ENCODE measurements around the gene PCSK2. TPM values are rescaled to one million over a fixed set of nuclear protein-coding genes. Genes with fewer than 3 reads are reported as not detected.

The PCSK2 gene
- total RNA-seq, 3 donors from 2014 or later (not counting 1 experiment from before 2014, with no cell fraction given): not detected

DNA sequence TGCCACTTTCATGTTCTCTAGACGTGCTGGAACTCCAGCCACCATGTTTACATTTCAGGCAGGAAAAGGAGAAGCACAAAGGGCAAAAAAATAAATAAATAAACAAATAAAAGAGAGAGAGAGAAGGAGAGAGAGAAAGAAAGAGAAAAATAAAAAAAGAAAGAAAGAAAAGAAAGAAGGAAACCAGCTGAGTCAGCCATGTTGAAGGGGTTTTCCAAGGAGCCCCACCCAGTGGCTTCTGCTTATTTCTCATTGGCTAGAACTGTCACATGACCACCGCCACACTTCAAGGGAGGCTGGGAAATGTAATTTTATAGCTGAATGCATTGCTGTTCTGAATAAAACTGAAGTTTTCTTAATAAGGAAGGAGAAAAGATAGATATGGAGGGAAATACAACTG, 233.3 kb downstream of the PCSK2 start:
- Histone ChIP-seq H3K4me1 (ENCODE audit: control insufficient read depth, insufficient read depth, low read length) (no peaks in the 10 kb centered on the region), H3K27ac (ENCODE audit: low read length) (no peak overlapping the region), H3K27me3 (ENCODE audit: control insufficient read depth, insufficient read depth, low read length) (no peaks in the 10 kb centered on the region), H3K36me3 (ENCODE audit: control insufficient read depth, insufficient read depth, low read length) (no peaks in the 10 kb centered on the region), H3K9me3 (ENCODE audit: control insufficient read depth, insufficient read depth, low read length) (no peaks in the 10 kb centered on the region), H3K4me3 (ENCODE audit: low read length) (no peak overlapping the region)
- TF ChIP-seq, protein P1, sequence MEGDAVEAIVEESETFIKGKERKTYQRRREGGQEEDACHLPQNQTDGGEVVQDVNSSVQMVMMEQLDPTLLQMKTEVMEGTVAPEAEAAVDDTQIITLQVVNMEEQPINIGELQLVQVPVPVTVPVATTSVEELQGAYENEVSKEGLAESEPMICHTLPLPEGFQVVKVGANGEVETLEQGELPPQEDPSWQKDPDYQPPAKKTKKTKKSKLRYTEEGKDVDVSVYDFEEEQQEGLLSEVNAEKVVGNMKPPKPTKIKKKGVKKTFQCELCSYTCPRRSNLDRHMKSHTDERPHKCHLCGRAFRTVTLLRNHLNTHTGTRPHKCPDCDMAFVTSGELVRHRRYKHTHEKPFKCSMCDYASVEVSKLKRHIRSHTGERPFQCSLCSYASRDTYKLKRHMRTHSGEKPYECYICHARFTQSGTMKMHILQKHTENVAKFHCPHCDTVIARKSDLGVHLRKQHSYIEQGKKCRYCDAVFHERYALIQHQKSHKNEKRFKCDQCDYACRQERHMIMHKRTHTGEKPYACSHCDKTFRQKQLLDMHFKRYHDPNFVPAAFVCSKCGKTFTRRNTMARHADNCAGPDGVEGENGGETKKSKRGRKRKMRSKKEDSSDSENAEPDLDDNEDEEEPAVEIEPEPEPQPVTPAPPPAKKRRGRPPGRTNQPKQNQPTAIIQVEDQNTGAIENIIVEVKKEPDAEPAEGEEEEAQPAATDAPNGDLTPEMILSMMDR (IDR thresholded peaks at IDR 0.05): no peak
- Mint-ChIP-seq H3K4me1 (no peaks in the 10 kb centered on the region), H3K9me3 (peaks cover 0 to 3% of the 10 kb centered on the region in 2 donors), H3K36me3 (no peaks in the 10 kb centered on the region), H3K4me3 (no peak overlapping the region), H3K27ac (no peak overlapping the region), H3K27me3 (ENCODE audit: low read depth in 2 of 2) (peaks cover 17 to 22% of the 10 kb centered on the region in 2 donors)
- intact Hi-C loops (cut with micrococcal nuclease): no loop called here
- DNase-seq (peak in 1 of 2 donors; percentile 11), ATAC-seq (no peak)
- WGBS (ENCODE audit: insufficient coverage): 92% methylated on average over 2 of the region's 2 CpGs

DNA sequence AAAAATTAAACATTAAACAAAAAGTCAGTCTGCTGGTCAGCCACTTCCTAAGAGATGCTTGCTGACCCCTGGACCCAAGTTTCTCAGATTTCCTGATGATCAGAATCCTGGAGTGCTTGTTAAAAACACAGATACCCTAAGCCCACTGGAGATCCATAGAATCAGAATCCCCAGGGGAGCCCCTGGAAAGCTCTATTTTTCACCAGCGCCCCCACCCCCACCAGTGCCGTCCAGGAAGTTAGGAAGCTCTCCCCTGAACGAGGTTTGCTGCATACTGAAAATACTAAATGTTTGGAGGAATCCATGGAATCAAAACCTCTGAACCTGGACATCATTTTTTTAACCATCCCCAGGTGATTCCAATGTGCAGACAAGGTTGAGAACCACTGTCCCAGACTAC, 235.1 kb downstream of the PCSK2 start:
- no peaks in the 10 kb centered on the region for H3K27me3 ChIP-seq (ENCODE audit: control insufficient read depth, insufficient read depth, low read length)
- no peak overlapping the region for H3K27ac ChIP-seq (ENCODE audit: low read length)
- intact Hi-C loops (cut with micrococcal nuclease): no loop called here
- no peaks in the 10 kb centered on the region for H3K9me3 ChIP-seq (ENCODE audit: control insufficient read depth, insufficient read depth, low read length)
- no peaks in the 10 kb centered on the region for H3K4me1 Mint-ChIP-seq
- no peaks in the 10 kb centered on the region for H3K36me3 Mint-ChIP-seq
- ATAC-seq (no peak), DNase-seq (no peak)
- H3K27me3 Mint-ChIP-seq (ENCODE audit: low read depth in 2 of 2): peaks cover 7 to 13% of the 10 kb centered on the region in 2 donors
- 75% methylated on average over 3 of the region's 3 CpGs for WGBS (ENCODE audit: insufficient coverage)
- H3K36me3 ChIP-seq (ENCODE audit: control insufficient read depth, insufficient read depth, low read length): no peaks in the 10 kb centered on the region
- no peak overlapping the region for H3K4me3 Mint-ChIP-seq
- H3K27ac Mint-ChIP-seq: no peak overlapping the region
- H3K9me3 Mint-ChIP-seq: peaks cover 0 to 3% of the 10 kb centered on the region in 2 donors
- TF ChIP-seq, protein P1 (IDR thresholded peaks at IDR 0.05): no peak
- no peaks in the 10 kb centered on the region for H3K4me1 ChIP-seq (ENCODE audit: control insufficient read depth, insufficient read depth, low read length)
- H3K4me3 ChIP-seq (ENCODE audit: low read length): no peak overlapping the region

DNA sequence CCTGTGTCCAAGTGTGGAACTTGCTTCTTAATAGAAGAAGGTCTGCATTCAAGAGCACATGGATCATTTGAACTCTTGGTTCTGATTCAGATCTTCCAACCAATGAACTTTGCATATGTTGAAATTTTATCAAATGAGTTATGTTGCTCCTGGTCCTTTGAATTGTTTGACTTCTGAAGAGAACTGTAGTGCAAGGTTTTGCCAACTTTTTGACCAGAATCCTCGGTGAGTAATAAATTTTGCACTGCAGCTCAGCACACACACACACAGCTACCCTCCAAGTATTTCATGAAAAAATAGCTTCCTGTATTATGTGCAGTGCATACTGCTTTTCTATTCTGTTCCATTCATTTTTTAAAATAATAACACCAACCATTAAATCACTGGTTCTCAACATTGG, 236.9 kb downstream of the PCSK2 start:
- WGBS (ENCODE audit: insufficient coverage): 59% methylated on average over 1 of the region's 1 CpG

DNA sequence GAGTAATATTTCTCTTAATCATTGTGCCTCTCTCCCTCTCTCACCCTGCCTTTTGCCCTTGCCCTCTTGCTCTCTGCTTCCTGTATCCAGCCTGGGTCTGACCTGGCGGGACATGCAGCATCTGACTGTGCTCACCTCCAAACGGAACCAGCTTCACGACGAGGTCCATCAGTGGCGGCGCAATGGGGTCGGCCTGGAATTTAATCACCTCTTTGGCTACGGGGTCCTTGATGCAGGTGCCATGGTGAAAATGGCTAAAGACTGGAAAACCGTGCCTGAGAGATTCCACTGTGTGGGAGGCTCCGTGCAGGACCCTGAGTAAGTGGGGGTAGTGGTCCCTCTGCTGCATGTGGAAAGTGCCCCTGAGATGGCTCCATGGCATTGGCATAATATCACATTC, 238.4 kb downstream of the PCSK2 start:
- 93% methylated on average over 10 of the region's 10 CpGs for WGBS (ENCODE audit: insufficient coverage)

More for the DNA sequence above, 236.9 kb downstream of the PCSK2 start:
- Mint-ChIP-seq H3K9me3 (peaks cover 0 to 3% of the 10 kb centered on the region in 2 donors), H3K4me3 (no peak overlapping the region), H3K27me3 (ENCODE audit: low read depth in 2 of 2) (peaks cover 7 to 10% of the 10 kb centered on the region in 2 donors), H3K4me1 (no peaks in the 10 kb centered on the region), H3K36me3 (no peaks in the 10 kb centered on the region), H3K27ac (no peak overlapping the region)
- H3K4me3 ChIP-seq (ENCODE audit: low read length): no peak overlapping the region
- no peaks in the 10 kb centered on the region for H3K27me3 ChIP-seq (ENCODE audit: control insufficient read depth, insufficient read depth, low read length)
- no peak for DNase-seq
- no peaks in the 10 kb centered on the region for H3K36me3 ChIP-seq (ENCODE audit: control insufficient read depth, insufficient read depth, low read length)
- TF ChIP-seq, protein P1 (IDR thresholded peaks at IDR 0.05): no peak
- H3K27ac ChIP-seq (ENCODE audit: low read length): no peak overlapping the region
- no peaks in the 10 kb centered on the region for H3K4me1 ChIP-seq (ENCODE audit: control insufficient read depth, insufficient read depth, low read length)
- H3K9me3 ChIP-seq (ENCODE audit: control insufficient read depth, insufficient read depth, low read length): no peaks in the 10 kb centered on the region
- intact Hi-C loops (cut with micrococcal nuclease): no loop called here
- ATAC-seq: no peak

More for the DNA sequence above, 238.4 kb downstream of the PCSK2 start:
- Histone ChIP-seq H3K27ac (ENCODE audit: low read length) (no peak overlapping the region), H3K4me1 (ENCODE audit: control insufficient read depth, insufficient read depth, low read length) (no peaks in the 10 kb centered on the region), H3K36me3 (ENCODE audit: control insufficient read depth, insufficient read depth, low read length) (no peaks in the 10 kb centered on the region), H3K27me3 (ENCODE audit: control insufficient read depth, insufficient read depth, low read length) (no peaks in the 10 kb centered on the region), H3K4me3 (ENCODE audit: low read length) (no peak overlapping the region), H3K9me3 (ENCODE audit: control insufficient read depth, insufficient read depth, low read length) (no peaks in the 10 kb centered on the region)
- ATAC-seq (no peak), DNase-seq (no peak)
- no peaks in the 10 kb centered on the region for H3K36me3 Mint-ChIP-seq
- H3K27ac Mint-ChIP-seq: no peak overlapping the region
- intact Hi-C loops (cut with micrococcal nuclease): no loop called here
- H3K4me3 Mint-ChIP-seq: no peak overlapping the region
- H3K4me1 Mint-ChIP-seq: no peaks in the 10 kb centered on the region
- TF ChIP-seq, protein P1 (IDR thresholded peaks at IDR 0.05): no peak
- H3K27me3 Mint-ChIP-seq (ENCODE audit: low read depth in 2 of 2): peaks cover 6 to 7% of the 10 kb centered on the region in 2 donors
- H3K9me3 Mint-ChIP-seq: no peaks in the 10 kb centered on the region
